ENCODE results near the gene SSR2.

DNA sequence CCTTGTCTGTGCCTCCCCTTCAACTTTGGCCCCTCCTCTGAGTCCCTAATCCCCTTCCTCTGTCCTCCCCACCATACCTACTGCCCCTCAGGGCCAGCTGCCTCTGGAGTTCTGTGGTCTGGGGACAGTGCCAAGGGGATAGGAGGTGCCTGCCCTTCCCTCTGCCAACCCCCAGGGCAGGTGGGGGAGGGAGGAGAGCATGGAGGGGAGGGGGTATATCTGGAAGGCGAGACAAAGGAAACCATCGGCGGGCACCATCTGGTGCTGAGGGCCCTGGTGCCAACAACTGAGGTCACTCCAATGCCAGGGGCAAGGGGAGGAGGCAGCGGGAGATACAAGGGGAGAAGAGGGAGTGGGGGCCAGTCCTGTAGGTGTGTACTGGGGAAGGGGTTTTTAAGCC lies 49.8 kb upstream of the SSR2 start:
- TF ChIP-seq CTCF (optimal IDR thresholded peaks at IDR 0.05 in 1 of 3, IDR thresholded peaks at IDR 0.05 in 1 of 3, conservative IDR thresholded peaks at IDR 0.05 in 1 of 3; ENCODE audit: extremely low read depth in 1 of 3, insufficient read depth in 2 of 3, low read length in 3 of 3) (no peak), EZH2 (IDR thresholded peaks at IDR 0.05; ENCODE audit: low read length) (no peak)
